Sigmoid colon (tissue), 4 donors: ENCODE measurements around the gene PPM1F.

Source experiments
- CTCF ChIP-seq, 4 experiments: fragments of 450-650 bp in 3 of 4; fragments of 200-600 bp in 1 of 4; IDR thresholded peaks; one replicate each; pipeline ENCODE4 v1.5.1; 2016 to 2019; ENCODE audit warnings: antibody characterized with exemption in 4 of 4, mild to moderate bottlenecking in 3 of 4, moderate library complexity in 2 of 4
- EP300 ChIP-seq, 4 donors: sonication (generic); formaldehyde crosslinking; IDR thresholded peaks; one replicate each; pipeline ENCODE4 v1.6.1; 2017; ENCODE audit warnings: antibody characterized with exemption in 4 of 4
- POLR2A ChIP-seq, 2 donors: fragments of 450-650 bp; IDR thresholded peaks; one replicate each; pipeline ENCODE4 v1.6.1; 2016; ENCODE audit warnings: antibody characterized with exemption in 2 of 2, mild to moderate bottlenecking in 2 of 2, moderate library complexity in 2 of 2
- POLR2AphosphoS5 ChIP-seq, 4 donors: sonication (generic); formaldehyde crosslinking; IDR thresholded peaks; one replicate each; pipeline ENCODE4 v1.6.1; 2017; ENCODE audit warnings: antibody characterized with exemption in 4 of 4

- TF ChIP-seq POLR2A (IDR thresholded peaks at IDR 0.05) (no peak), CTCF (IDR thresholded peaks at IDR 0.05) (no peak), POLR2AphosphoS5 (IDR thresholded peaks at IDR 0.05) (no peak), EP300 (IDR thresholded peaks at IDR 0.05) (no peak)
Observed at GRCh38 chr22:21967693-21968271, 15.1 kb upstream of the PPM1F start.
